ENCODE data around the gene SGSM1.

Gene SGSM1

GRCh38 chr22:24948356-24949202 is 142.6 kb downstream of the SGSM1 start:
- H3K4me3 ChIP-seq (ENCODE audit: low read depth, low read length): no peak overlapping the region
- H3K79me2 ChIP-seq (ENCODE audit: control insufficient read depth, insufficient read depth, low read length, poor library complexity): peaks cover 8% of the 10 kb centered on the region
- H3K36me3 ChIP-seq (ENCODE audit: control insufficient read depth in 1 of 2, insufficient read depth in 2 of 2, low read length in 2 of 2): no peaks in the 10 kb centered on the region
- H3K79me1 ChIP-seq (ENCODE audit: low read length): peaks cover 12% of the 10 kb centered on the region
- no peak overlapping the region for H3K27ac ChIP-seq (ENCODE audit: low read depth, low read length)
- peak; percentile 25 to 56 for DNase-seq
- H3K4me1 ChIP-seq (ENCODE audit: control insufficient read depth in 1 of 2, insufficient read depth in 2 of 2, low read length in 2 of 2): peaks cover 4 to 16% of the 10 kb centered on the region in 2 experiments
- H2AK5ac ChIP-seq (ENCODE audit: low read length): no peak overlapping the region
- H3K9ac ChIP-seq (ENCODE audit: low read length): no peak overlapping the region
- H3K9me3 ChIP-seq (ENCODE audit: insufficient read depth, low read depth, low read length): peaks cover 5% of the 10 kb centered on the region
- no peak overlapping the region for H2BK12ac ChIP-seq (ENCODE audit: low read length)
- no peak overlapping the region for H3K14ac ChIP-seq (ENCODE audit: low read length)
- H3K4ac ChIP-seq (ENCODE audit: low read depth, low read length): no peak overlapping the region
- no peak overlapping the region for H2BK120ac ChIP-seq (ENCODE audit: insufficient read depth, low read length, poor library complexity)
- no peak overlapping the region for H3K18ac ChIP-seq (ENCODE audit: low read length)
- H4K91ac ChIP-seq (ENCODE audit: low read depth, low read length): no peak overlapping the region
- H2AFZ ChIP-seq (ENCODE audit: insufficient read depth, low read length, poor library complexity): no peak overlapping the region
- H3K23ac ChIP-seq (ENCODE audit: low read length): no peak overlapping the region
- no peak overlapping the region for H4K12ac ChIP-seq (ENCODE audit: low read depth, low read length)
- H4K8ac ChIP-seq (ENCODE audit: low read depth, low read length): no peak overlapping the region
- no peak overlapping the region for H2BK5ac ChIP-seq (ENCODE audit: low read depth, low read length, poor library complexity)
- no peak overlapping the region for H3K4me2 ChIP-seq (ENCODE audit: low read length)
- H3K27me3 ChIP-seq (ENCODE audit: insufficient read depth, low read length): no peaks in the 10 kb centered on the region
- WGBS (ENCODE audit: extremely low coverage, insufficient coverage, insufficient read length): no CpG with 5 or more reads among the region's 13 CpGs

DNA sequence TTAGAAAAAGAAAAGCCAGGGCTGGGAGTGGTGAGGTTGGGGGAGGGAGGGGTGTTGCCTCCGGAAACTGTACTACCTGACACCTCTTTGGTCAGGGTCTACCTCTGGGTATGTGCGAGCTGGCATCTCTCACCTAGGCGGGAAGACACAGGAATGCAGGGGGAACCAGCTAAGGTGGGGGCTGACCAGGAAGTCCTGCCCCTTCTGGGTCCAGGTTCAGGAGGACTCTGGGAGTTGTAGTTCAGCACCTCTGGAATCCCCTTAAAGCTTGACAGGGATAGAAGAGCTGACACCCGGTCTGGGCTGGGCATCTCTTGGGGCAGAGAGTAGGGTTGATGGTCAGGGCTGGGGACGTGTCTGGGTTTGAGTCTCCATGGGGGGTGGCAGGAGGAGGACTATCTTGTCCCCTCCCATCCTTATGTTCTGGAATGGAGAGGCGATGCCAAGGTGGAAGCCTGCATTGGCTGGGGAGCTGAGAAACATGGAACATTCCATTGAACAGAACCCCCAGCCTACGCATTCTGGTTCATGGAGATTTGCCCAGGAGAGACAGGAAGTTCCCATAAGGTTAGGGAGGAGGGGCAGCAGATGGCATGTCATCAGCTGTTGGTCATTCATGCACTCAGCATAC is 144.4 kb downstream of the SGSM1 start:
- Histone ChIP-seq H3K9ac (ENCODE audit: low read length) (no peak overlapping the region), H3K36me3 (ENCODE audit: control insufficient read depth in 1 of 2, insufficient read depth in 2 of 2, low read length in 2 of 2) (no peaks in the 10 kb centered on the region), H3K4me3 (ENCODE audit: low read depth, low read length) (no peak overlapping the region), H3K9me3 (ENCODE audit: insufficient read depth, low read depth, low read length) (peaks cover 2% of the 10 kb centered on the region), H3K79me1 (ENCODE audit: low read length) (peaks cover 12% of the 10 kb centered on the region), H3K4ac (ENCODE audit: low read depth, low read length) (no peak overlapping the region), H3K18ac (ENCODE audit: low read length) (no peak overlapping the region), H3K4me1 (ENCODE audit: control insufficient read depth in 1 of 2, insufficient read depth in 2 of 2, low read length in 2 of 2) (peaks cover 3 to 21% of the 10 kb centered on the region in 2 experiments), H2BK5ac (ENCODE audit: low read depth, low read length, poor library complexity) (no peak overlapping the region), H2BK120ac (ENCODE audit: insufficient read depth, low read length, poor library complexity) (no peak overlapping the region), H3K14ac (ENCODE audit: low read length) (no peak overlapping the region), H3K4me2 (ENCODE audit: low read length) (peak overlapping the region; percentile 50), H4K12ac (ENCODE audit: low read depth, low read length) (no peak overlapping the region), H3K23ac (ENCODE audit: low read length) (no peak overlapping the region), H4K91ac (ENCODE audit: low read depth, low read length) (no peak overlapping the region), H3K27me3 (ENCODE audit: insufficient read depth, low read length) (no peaks in the 10 kb centered on the region), H4K8ac (ENCODE audit: low read depth, low read length) (peak overlapping the region; percentile 45), H3K27ac (ENCODE audit: low read depth, low read length) (no peak overlapping the region), H3K79me2 (ENCODE audit: control insufficient read depth, insufficient read depth, low read length, poor library complexity) (peaks cover 8% of the 10 kb centered on the region), H2AFZ (ENCODE audit: insufficient read depth, low read length, poor library complexity) (peak overlapping the region; percentile 52), H2BK12ac (ENCODE audit: low read length) (no peak overlapping the region), H2AK5ac (ENCODE audit: low read length) (no peak overlapping the region)
- no peak for DNase-seq
- no CpG with 5 or more reads among the region's 7 CpGs for WGBS (ENCODE audit: extremely low coverage, insufficient coverage, insufficient read length)

DNA sequence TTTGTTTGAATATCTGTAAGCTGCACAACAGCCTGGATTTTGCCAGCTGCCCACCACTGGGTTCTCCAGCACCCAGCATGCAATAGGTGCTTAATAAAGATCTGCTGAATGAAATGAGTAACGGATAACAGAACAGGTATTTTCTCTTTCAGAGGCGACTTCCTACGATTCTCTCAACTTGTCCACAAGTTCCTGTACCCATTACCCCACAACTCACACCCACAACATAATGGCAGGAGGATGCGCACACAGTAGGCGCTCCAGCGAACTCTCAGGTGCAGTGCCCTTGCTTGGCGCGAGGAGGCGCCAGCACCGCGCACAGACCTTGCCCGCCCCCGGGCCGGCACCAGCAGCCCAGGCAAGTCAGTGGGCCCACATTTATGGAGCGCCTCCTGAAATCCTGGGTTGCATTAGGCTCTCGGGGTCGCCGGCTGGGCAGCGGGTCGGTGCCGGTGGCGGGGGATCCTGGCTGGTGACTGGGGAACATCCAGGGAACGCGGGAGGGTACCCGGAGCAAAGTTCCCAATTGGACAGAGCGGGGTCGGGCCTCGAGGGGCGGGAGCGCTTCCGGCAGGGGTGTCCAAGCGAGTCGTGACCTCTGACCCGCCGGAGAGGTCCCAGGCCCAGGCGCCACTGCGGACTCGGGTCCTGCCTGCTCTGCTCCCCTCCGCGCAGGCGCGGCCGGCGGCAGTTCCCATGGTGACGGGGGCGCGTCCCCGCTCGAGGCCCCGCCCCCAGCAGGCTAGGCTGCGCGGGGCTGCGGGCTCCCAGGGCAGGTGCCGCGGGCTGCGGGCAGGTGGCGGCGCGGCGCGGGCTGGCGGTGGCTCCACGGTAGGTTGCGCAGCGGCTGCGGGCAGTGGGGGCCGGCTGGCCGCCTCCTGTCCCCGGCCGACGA is 146.2 kb downstream of the SGSM1 start, which contains the start of gene KIAA1671:
KIAA1671 (plus strand) TSS at position 775 of the 895 bp plus-strand sequence. CDS start 75,284 bp downstream, outside the sequence.
- H3K14ac ChIP-seq (ENCODE audit: low read length): peak within 1 kb of the TSS; percentile 36
- peak within 1 kb of the TSS; percentile 70 for H3K9ac ChIP-seq (ENCODE audit: low read length)
- H3K4me2 ChIP-seq (ENCODE audit: low read length): peak within 1 kb of the TSS; percentile 100
- H3K36me3 ChIP-seq (ENCODE audit: control insufficient read depth in 1 of 2, insufficient read depth in 2 of 2, low read length in 2 of 2): no peaks in the 10 kb centered on the region
- H3K27me3 ChIP-seq (ENCODE audit: insufficient read depth, low read length): no peaks in the 10 kb centered on the region
- peak within 1 kb of the TSS; percentile 88 for H2BK5ac ChIP-seq (ENCODE audit: low read depth, low read length, poor library complexity)
- peaks cover 8% of the 10 kb centered on the region for H3K79me2 ChIP-seq (ENCODE audit: control insufficient read depth, insufficient read depth, low read length, poor library complexity)
- peak within 1 kb of the TSS; percentile 78 for H3K18ac ChIP-seq (ENCODE audit: low read length)
- peak within 1 kb of the TSS; percentile 35 for H3K4ac ChIP-seq (ENCODE audit: low read depth, low read length)
- H2BK120ac ChIP-seq (ENCODE audit: insufficient read depth, low read length, poor library complexity): peak within 1 kb of the TSS; percentile 55
- H4K91ac ChIP-seq (ENCODE audit: low read depth, low read length): peak within 1 kb of the TSS; percentile 81
- H2AK5ac ChIP-seq (ENCODE audit: low read length): no peak within 1 kb of the TSS
- H3K4me1 ChIP-seq (ENCODE audit: control insufficient read depth in 1 of 2, insufficient read depth in 2 of 2, low read length in 2 of 2): peaks cover 0 to 19% of the 10 kb centered on the region in 2 experiments
- peak within 1 kb of the TSS; percentile 80 for H3K4me3 ChIP-seq (ENCODE audit: low read depth, low read length)
- H4K8ac ChIP-seq (ENCODE audit: low read depth, low read length): peak within 1 kb of the TSS; percentile 88
- peak within 1 kb of the TSS; percentile 76 for H4K12ac ChIP-seq (ENCODE audit: low read depth, low read length)
- H2BK12ac ChIP-seq (ENCODE audit: low read length): peak within 1 kb of the TSS; percentile 59
- H2AFZ ChIP-seq (ENCODE audit: insufficient read depth, low read length, poor library complexity): peak within 1 kb of the TSS; percentile 87
- peak within 1 kb of the TSS; percentile 60 for H3K27ac ChIP-seq (ENCODE audit: low read depth, low read length)
- H3K23ac ChIP-seq (ENCODE audit: low read length): no peak within 1 kb of the TSS
- DNase-seq: peak; percentile 90 to 99
- H3K79me1 ChIP-seq (ENCODE audit: low read length): peaks cover 12% of the 10 kb centered on the region
- H3K9me3 ChIP-seq (ENCODE audit: insufficient read depth, low read depth, low read length): peaks cover 2% of the 10 kb centered on the region
- no CpG with 5 or more reads among the region's 71 CpGs for WGBS (ENCODE audit: extremely low coverage, insufficient coverage, insufficient read length)

GRCh38 chr22:24952837-24953383 is 146.9 kb downstream of the SGSM1 start:
- H3K27ac ChIP-seq (ENCODE audit: low read depth, low read length): no peak overlapping the region
- no peak overlapping the region for H2BK12ac ChIP-seq (ENCODE audit: low read length)
- H3K9me3 ChIP-seq (ENCODE audit: insufficient read depth, low read depth, low read length): peaks cover 2% of the 10 kb centered on the region
- H4K91ac ChIP-seq (ENCODE audit: low read depth, low read length): peak overlapping the region; percentile 21
- peak overlapping the region; percentile 70 for H3K9ac ChIP-seq (ENCODE audit: low read length)
- peak overlapping the region; percentile 35 for H3K4ac ChIP-seq (ENCODE audit: low read depth, low read length)
- H3K14ac ChIP-seq (ENCODE audit: low read length): peak overlapping the region; percentile 36
- H2AFZ ChIP-seq (ENCODE audit: insufficient read depth, low read length, poor library complexity): peak overlapping the region; percentile 87
- H3K4me1 ChIP-seq (ENCODE audit: control insufficient read depth in 1 of 2, insufficient read depth in 2 of 2, low read length in 2 of 2): peaks cover 0 to 19% of the 10 kb centered on the region in 2 experiments
- H3K27me3 ChIP-seq (ENCODE audit: insufficient read depth, low read length): no peaks in the 10 kb centered on the region
- peaks cover 12% of the 10 kb centered on the region for H3K79me1 ChIP-seq (ENCODE audit: low read length)
- peak overlapping the region; percentile 21 for H4K12ac ChIP-seq (ENCODE audit: low read depth, low read length)
- H2BK120ac ChIP-seq (ENCODE audit: insufficient read depth, low read length, poor library complexity): peak overlapping the region; percentile 24
- no peaks in the 10 kb centered on the region for H3K36me3 ChIP-seq (ENCODE audit: control insufficient read depth in 1 of 2, insufficient read depth in 2 of 2, low read length in 2 of 2)
- peak overlapping the region; percentile 100 for H3K4me2 ChIP-seq (ENCODE audit: low read length)
- peak overlapping the region; percentile 34 for H3K18ac ChIP-seq (ENCODE audit: low read length)
- no peak overlapping the region for H2AK5ac ChIP-seq (ENCODE audit: low read length)
- peak overlapping the region; percentile 13 for H2BK5ac ChIP-seq (ENCODE audit: low read depth, low read length, poor library complexity)
- H4K8ac ChIP-seq (ENCODE audit: low read depth, low read length): peak overlapping the region; percentile 48
- peaks cover 8% of the 10 kb centered on the region for H3K79me2 ChIP-seq (ENCODE audit: control insufficient read depth, insufficient read depth, low read length, poor library complexity)
- WGBS (ENCODE audit: extremely low coverage, insufficient coverage, insufficient read length): no CpG with 5 or more reads among the region's 35 CpGs
- H3K4me3 ChIP-seq (ENCODE audit: low read depth, low read length): peak overlapping the region; percentile 80
- H3K23ac ChIP-seq (ENCODE audit: low read length): no peak overlapping the region
- peak in 1 of 2 donors; percentile 62 for DNase-seq

Data from trophoblast cell (in vitro differentiated cells and primary cell).